Dermis microvascular lymphatic vessel endothelial cell (primary cell): ENCODE data around the gene APEH. TPM values are rescaled to one million over a fixed set of nuclear protein-coding genes. Genes with fewer than 3 reads are reported as not detected.

Experiments
- DNase-seq, 2 donors: peaks; one replicate each; pipeline versions ENCODE4 v3.0.0 to v3.0.0-alpha.2; 2010; ENCODE audit warnings: low read depth in 2 of 2
- total RNA-seq: library from RNA; depleted of rRNA; stranded (reverse); fragments of >200 nt; gene quantifications from 2 replicates; pipeline ENCODE4 v1.2.1, GENCODE V29; 2014

The APEH gene
- total RNA-seq, 1 donor from 2014 or later: 118 TPM

- no peak for DNase-seq
These were observed 38.6 kb downstream of the APEH start for GRCh38 chr3:49712631-49713317.

- no peak for DNase-seq
These were observed 39.4 kb downstream of the APEH start for GRCh38 chr3:49713336-49714105.

GRCh38 chr3:49714728-49715550, 40.8 kb downstream of the APEH start:
- no peak for DNase-seq

GRCh38 chr3:49715611-49716121, 41.5 kb downstream of the APEH start:
- DNase-seq: no peak

- DNase-seq: no peak
These were observed 42.0 kb downstream of the APEH start for GRCh38 chr3:49716169-49716568.

- DNase-seq: no peak
These were observed 42.6 kb downstream of the APEH start for GRCh38 chr3:49716691-49717210.

- DNase-seq: no peak
These were observed 43.2 kb downstream of the APEH start for GRCh38 chr3:49717211-49717958.

GRCh38 chr3:49717959-49718857, 44.1 kb downstream of the APEH start:
- DNase-seq: no peak

GRCh38 chr3:49718858-49719213, 44.7 kb downstream of the APEH start:
- DNase-seq: peak in 1 of 2 donors; percentile 25

GRCh38 chr3:49719214-49719884, 45.2 kb downstream of the APEH start, which contains the start of gene AMIGO3:
TSS of gene AMIGO3 (minus strand) at chr3:49719684. CDS start at chr3:49719465, 219 bp downstream.
- peak; percentile 57 to 91 for DNase-seq

- no peak for DNase-seq
These were observed 46.9 kb downstream of the APEH start for GRCh38 chr3:49720855-49721595.

GRCh38 chr3:49721596-49721895, 47.4 kb downstream of the APEH start:
- no peak for DNase-seq

GRCh38 chr3:49721896-49722781, 48.0 kb downstream of the APEH start:
- no peak for DNase-seq

- no peak for DNase-seq
These were observed 48.7 kb downstream of the APEH start for GRCh38 chr3:49722896-49723295.

GRCh38 chr3:49723296-49723627, 49.1 kb downstream of the APEH start:
- peak; percentile 33 to 80 for DNase-seq

- DNase-seq: peak; percentile 92 to 99
These were observed 49.7 kb downstream of the APEH start, which contains the start of gene GMPPB for GRCh38 chr3:49723628-49724551. TSS of gene GMPPB (minus strand) at chr3:49723951. CDS start at chr3:49723726, 225 bp downstream.

- DNase-seq: peak in 1 of 2 donors; percentile 38
These were observed 50.4 kb downstream of the APEH start for GRCh38 chr3:49724586-49724985.
